Karpas-422 (cell line): ENCODE measurements around the gene ADD3. TPM values are rescaled to one million over a fixed set of nuclear protein-coding genes. Genes with fewer than 3 reads are reported as not detected.
"Not testable (repeated sequence)": the region's sequence is repeated elsewhere in the genome, so short reads cannot be mapped to it uniquely, and the experiment has no call there.

Experiments
- DNase-seq: peaks from one replicate; pipeline ENCODE4 v3.0.0-alpha.2; 2015
- H2AFZ ChIP-seq: fragments of 200-600 bp; sonication (generic); 2 replicates; pipeline ENCODE4 v1.6.1; 2014; ENCODE audit warnings: antibody characterized with exemption, low read length, mixed read lengths
- H3K27ac ChIP-seq: fragments of 200-600 bp; sonication (generic); 2 replicates; pipeline ENCODE4 v1.5.1; 2014; ENCODE audit warnings: mild to moderate bottlenecking, low read length, moderate library complexity
- H3K27me3 ChIP-seq: fragments of 200-600 bp; sonication (generic); 2 replicates; pipeline ENCODE4 v1.6.1; 2014; ENCODE audit warnings: low read length, mixed read lengths
- H3K36me3 ChIP-seq: fragments of 200-600 bp; sonication (generic); 2 replicates; pipeline ENCODE4 v1.6.1; 2014; ENCODE audit warnings: low read length, mixed read lengths; ENCODE audit not compliant: insufficient read depth
- H3K4me1 ChIP-seq: fragments of 200-600 bp; sonication (generic); 2 replicates; pipeline ENCODE4 v1.6.1; 2014; ENCODE audit warnings: mild to moderate bottlenecking, low read length, mixed read lengths
- H3K4me2 ChIP-seq: fragments of 200-600 bp; sonication (generic); 2 replicates; pipeline ENCODE4 v1.6.1; 2014; ENCODE audit warnings: low read length, low read depth, mild to moderate bottlenecking; ENCODE audit not compliant: poor library complexity, severe bottlenecking
- H3K4me3 ChIP-seq: fragments of 200-600 bp; sonication (generic); 2 replicates; pipeline ENCODE4 v1.5.1; 2014; ENCODE audit warnings: mild to moderate bottlenecking, antibody characterized with exemption, low read length, mixed read lengths
- H3K79me2 ChIP-seq: fragments of 200-600 bp; sonication (generic); 2 replicates; pipeline ENCODE4 v1.6.1; 2014; ENCODE audit warnings: mild to moderate bottlenecking, low read length, mixed read lengths
- H3K9ac ChIP-seq: fragments of 200-600 bp; sonication (generic); 2 replicates; pipeline ENCODE4 v1.6.0; 2014; ENCODE audit warnings: low read length
- H3K9me2 ChIP-seq: fragments of 200-600 bp; sonication (generic), shearing (Covaris generic); replicated peaks from 2 replicates; pipeline ENCODE4 v1.6.0; 2014; ENCODE audit warnings: mild to moderate bottlenecking, low read length, moderate library complexity; ENCODE audit not compliant: insufficient read depth
- H3K9me3 ChIP-seq: fragments of 300-700, 200-600 bp; sonication (generic); 2 replicates; pipeline ENCODE4 v1.6.1; 2014; ENCODE audit warnings: low read length, mixed read lengths
- H4K20me1 ChIP-seq: fragments of 200-600 bp; sonication (generic); 2 replicates; pipeline ENCODE4 v1.6.1; 2014; ENCODE audit warnings: mild to moderate bottlenecking, antibody characterized with exemption, low read length, low read depth; ENCODE audit not compliant: insufficient read depth
- total RNA-seq: library from RNA; depleted of rRNA; stranded (reverse); fragments of >200 nt; shearing (Covaris generic); gene quantifications from 2 replicates; pipeline ENCODE4 v1.2.3, GENCODE V29; 2014; ENCODE audit warnings: low replicate concordance

Gene ADD3
- total RNA-seq, 1 experiment from 2014 or later: 16.5 TPM

- DNase-seq: no peak
- H3K9me3 ChIP-seq: no peaks in the 10 kb centered on the region
- H3K36me3 ChIP-seq: no peaks in the 10 kb centered on the region
- H3K79me2 ChIP-seq: no peaks in the 10 kb centered on the region
- no peaks in the 10 kb centered on the region for H3K27me3 ChIP-seq
- H3K4me3 ChIP-seq: no peak overlapping the region
- no peaks in the 10 kb centered on the region for H4K20me1 ChIP-seq
- no peaks in the 10 kb centered on the region for H3K4me1 ChIP-seq
- no peak overlapping the region for H3K9ac ChIP-seq
- no peak overlapping the region for H3K4me2 ChIP-seq
- no peak overlapping the region for H3K27ac ChIP-seq
- no peak overlapping the region for H2AFZ ChIP-seq
- H3K9me2 ChIP-seq: no peaks in the 10 kb centered on the region
Observed at GRCh38 chr10:110110338-110110737, 102.6 kb downstream of the ADD3 start.

- H3K4me1 ChIP-seq: no peaks in the 10 kb centered on the region
- H3K79me2 ChIP-seq: no peaks in the 10 kb centered on the region
- H3K9ac ChIP-seq: no peak overlapping the region
- no peak overlapping the region for H3K27ac ChIP-seq
- no peak overlapping the region for H3K4me2 ChIP-seq
- no peaks in the 10 kb centered on the region for H3K9me2 ChIP-seq
- H4K20me1 ChIP-seq: no peaks in the 10 kb centered on the region
- no peak overlapping the region for H2AFZ ChIP-seq
- H3K27me3 ChIP-seq: no peaks in the 10 kb centered on the region
- no peaks in the 10 kb centered on the region for H3K9me3 ChIP-seq
- no peaks in the 10 kb centered on the region for H3K36me3 ChIP-seq
- DNase-seq: no peak
- no peak overlapping the region for H3K4me3 ChIP-seq
Observed at GRCh38 chr10:110113670-110114337, 106.0 kb downstream of the ADD3 start.

- H3K36me3 ChIP-seq: not testable (repeated sequence)
Observed at GRCh38 chr10:110114668-110115067, 106.9 kb downstream of the ADD3 start.

GRCh38 chr10:110115784-110116520, 108.2 kb downstream of the ADD3 start:
- Histone ChIP-seq H3K4me2 (no peak overlapping the region), H3K27ac (no peak overlapping the region), H3K27me3 (no peaks in the 10 kb centered on the region), H3K9me2 (no peaks in the 10 kb centered on the region), H3K9ac (no peak overlapping the region), H3K4me3 (no peak overlapping the region), H3K4me1 (no peaks in the 10 kb centered on the region), H2AFZ (no peak overlapping the region), H3K79me2 (no peaks in the 10 kb centered on the region), H3K9me3 (no peaks in the 10 kb centered on the region), H3K36me3 (no peaks in the 10 kb centered on the region), H4K20me1 (no peaks in the 10 kb centered on the region)
- no peak for DNase-seq

More at GRCh38 chr10:110114668-110115067, 106.9 kb downstream of the ADD3 start:
- not testable (repeated sequence) for H3K9me2 ChIP-seq, H3K4me3 ChIP-seq, H3K4me1 ChIP-seq, H3K9ac ChIP-seq, H3K27me3 ChIP-seq, H3K79me2 ChIP-seq, H2AFZ ChIP-seq, H3K9me3 ChIP-seq, DNase-seq, H3K4me2 ChIP-seq, H3K27ac ChIP-seq, H4K20me1 ChIP-seq

- H3K79me2 ChIP-seq: no peaks in the 10 kb centered on the region
- H2AFZ ChIP-seq: no peak overlapping the region
- H3K9ac ChIP-seq: no peak overlapping the region
Observed at GRCh38 chr10:110118891-110119621, 111.3 kb downstream of the ADD3 start.

GRCh38 chr10:110123594-110123993, 115.8 kb downstream of the ADD3 start:
- Histone ChIP-seq H3K4me3 (no peak overlapping the region), H3K36me3 (no peaks in the 10 kb centered on the region), H3K4me1 (no peaks in the 10 kb centered on the region), H3K4me2 (no peak overlapping the region), H3K9me3 (no peaks in the 10 kb centered on the region), H2AFZ (no peak overlapping the region), H3K27ac (no peak overlapping the region), H3K27me3 (no peaks in the 10 kb centered on the region), H3K79me2 (no peaks in the 10 kb centered on the region), H3K9me2 (no peaks in the 10 kb centered on the region), H3K9ac (no peak overlapping the region), H4K20me1 (no peaks in the 10 kb centered on the region)
- DNase-seq: no peak

More at GRCh38 chr10:110118891-110119621, 111.3 kb downstream of the ADD3 start:
- DNase-seq: no peak
- Histone ChIP-seq H3K4me1 (no peaks in the 10 kb centered on the region), H3K27ac (no peak overlapping the region), H3K36me3 (no peaks in the 10 kb centered on the region), H3K4me3 (no peak overlapping the region), H3K9me2 (no peaks in the 10 kb centered on the region), H3K4me2 (no peak overlapping the region), H3K27me3 (no peaks in the 10 kb centered on the region), H3K9me3 (no peaks in the 10 kb centered on the region), H4K20me1 (no peaks in the 10 kb centered on the region)

- Histone ChIP-seq H3K4me1 (0 out of 2 replicates have a peak, but pooled peaks cover 1% of the 10 kb centered on the region), H3K9me3 (no peaks in the 10 kb centered on the region), H3K9me2 (no peaks in the 10 kb centered on the region), H3K4me2 (no peak overlapping the region), H2AFZ (no peak overlapping the region), H3K27ac (no peak overlapping the region), H3K79me2 (no peaks in the 10 kb centered on the region), H4K20me1 (no peaks in the 10 kb centered on the region), H3K27me3 (no peaks in the 10 kb centered on the region), H3K36me3 (no peaks in the 10 kb centered on the region), H3K9ac (no peak overlapping the region), H3K4me3 (no peak overlapping the region)
- DNase-seq: no peak
Observed at GRCh38 chr10:110129490-110129889, 121.7 kb downstream of the ADD3 start.

- Histone ChIP-seq H3K9me3 (no peaks in the 10 kb centered on the region), H3K4me2 (no peak overlapping the region), H2AFZ (no peak overlapping the region), H3K9ac (no peak overlapping the region), H3K79me2 (no peaks in the 10 kb centered on the region), H3K4me3 (no peak overlapping the region), H3K36me3 (no peaks in the 10 kb centered on the region), H4K20me1 (peaks cover 5% of the 10 kb centered on the region; the same call in 1 of the 2 replicates), H3K4me1 (peaks cover 9% of the 10 kb centered on the region; the same call in 1 of the 2 replicates), H3K27ac (no peak overlapping the region), H3K27me3 (no peaks in the 10 kb centered on the region), H3K9me2 (no peaks in the 10 kb centered on the region)
- no peak for DNase-seq
Observed at GRCh38 chr10:110134917-110135316, 127.1 kb downstream of the ADD3 start.
